GM23338 (cell line): ENCODE data around the gene ZMAT2. TPM values are rescaled to one million over a fixed set of nuclear protein-coding genes. Genes with fewer than 3 reads are reported as not detected.

ENCODE experiments used
- ATAC-seq: fragments of 200-7000 bp; cut with Tn5 transposase; 3 replicates; pipeline ENCODE4 v1.9.1; 2020
- DNase-seq: peaks from one replicate; pipeline ENCODE4 v3.0.0-alpha.2; 2015; ENCODE audit warnings: low spot score
- H2AFZ ChIP-seq: fragments of 200-600 bp; sonication (generic); 2 replicates; pipeline ENCODE4 v1.8.0; 2016; ENCODE audit warnings: antibody characterized with exemption, mild to moderate bottlenecking, moderate library complexity
- H3F3A ChIP-seq: fragments of 200-600 bp; sonication (generic); replicated peaks from 2 replicates; pipeline ENCODE4 v1.8.0; 2017; ENCODE audit warnings: antibody characterized with exemption, mixed run types, low read depth
- H3K27ac ChIP-seq: fragments of 200-600 bp; sonication (generic); 2 replicates; pipeline ENCODE4 v1.6.1; 2016; ENCODE audit warnings: low read depth
- H3K27me3 ChIP-seq: fragments of 200-600 bp; sonication (generic); 2 replicates; pipeline ENCODE4 v1.8.0; 2016; ENCODE audit warnings: mild to moderate bottlenecking, mixed run types, moderate library complexity; ENCODE audit not compliant: insufficient read depth
- H3K36me3 ChIP-seq: fragments of 200-600 bp; sonication (generic); 2 replicates; pipeline ENCODE4 v1.8.0; 2016; ENCODE audit warnings: mild to moderate bottlenecking; ENCODE audit not compliant: insufficient read depth
- H3K4me1 ChIP-seq: fragments of 200-600 bp; sonication (generic); 2 replicates; pipeline ENCODE4 v1.8.0; 2016; ENCODE audit warnings: mild to moderate bottlenecking, moderate library complexity; ENCODE audit not compliant: insufficient read depth
- H3K4me2 ChIP-seq: fragments of 200-600 bp; sonication (generic); 2 replicates; pipeline ENCODE4 v1.7.1; 2017; ENCODE audit warnings: mixed run types
- H3K4me3 ChIP-seq: fragments of 200-600 bp; sonication (generic); 2 replicates; pipeline ENCODE4 v1.6.1; 2016; ENCODE audit warnings: mixed run types
- H3K79me2 ChIP-seq: fragments of 200-600 bp; sonication (generic); replicated peaks from 2 replicates; pipeline ENCODE4 v1.8.0; 2017; ENCODE audit warnings: mild to moderate bottlenecking; ENCODE audit not compliant: insufficient read depth
- H3K9me2 ChIP-seq: fragments of 200-600 bp; sonication (generic); 2 replicates; pipeline ENCODE4 v1.8.0; 2017; ENCODE audit not compliant: insufficient read depth
- H4K20me1 ChIP-seq: fragments of 200-600 bp; sonication (generic); replicated peaks from 2 replicates; pipeline ENCODE4 v1.8.0; 2017; ENCODE audit warnings: mild to moderate bottlenecking; ENCODE audit not compliant: insufficient read depth
- H3K27ac Mint-ChIP-seq: 2 replicates; pipeline ENCODE4 v1.8.0; 2020; ENCODE audit warnings: inconsistent platforms, mild to moderate bottlenecking, moderate library complexity, mixed read lengths
- H3K27me3 Mint-ChIP-seq: 3 replicates; pipeline ENCODE4 v1.8.0; 2022; ENCODE audit warnings: low read depth, mild to moderate bottlenecking, moderate library complexity, mixed read lengths, inconsistent platforms; ENCODE audit not compliant: insufficient read depth, poor library complexity
- H3K36me3 Mint-ChIP-seq: 3 replicates; pipeline ENCODE4 v1.8.0; 2021; ENCODE audit warnings: low read depth, mild to moderate bottlenecking, inconsistent platforms, moderate library complexity, mixed read lengths
- H3K4me1 Mint-ChIP-seq: 3 replicates; pipeline ENCODE4 v1.8.0; 2020; ENCODE audit warnings: mild to moderate bottlenecking, inconsistent platforms, mixed read lengths
- H3K4me3 Mint-ChIP-seq: 3 replicates; pipeline ENCODE4 v1.8.0; 2021; ENCODE audit warnings: moderate library complexity, mild to moderate bottlenecking, inconsistent platforms, mixed read lengths
- H3K9me3 Mint-ChIP-seq: 3 replicates; pipeline ENCODE4 v1.8.0; 2020; ENCODE audit warnings: moderate library complexity, mild to moderate bottlenecking, inconsistent platforms, mixed read lengths
- CREB1 ChIP-seq: fragments of 250-450 bp; sonication (Bioruptor Pico); IDR thresholded peaks from 2 replicates; pipeline ENCODE4 v1.5.0; 2020; ENCODE audit warnings: low read depth, mild to moderate bottlenecking, moderate library complexity
- CTCF ChIP-seq, 2 experiments: fragments of 200-600 bp in 1 of 2; sonication (generic) in 1 of 2; conservative IDR thresholded peaks; 2 replicates each; pipeline versions ENCODE4 v1.5.1 to v1.6.1; 2016 to 2017; ENCODE audit warnings: antibody characterized with exemption in 2 of 2, low read depth in 2 of 2, mild to moderate bottlenecking in 2 of 2, moderate library complexity in 1 of 2
- ETS1 ChIP-seq: IDR thresholded peaks from 2 replicates; pipeline ENCODE4 v1.6.1; 2016; ENCODE audit warnings: antibody characterized with exemption
- POLR2AphosphoS5 ChIP-seq: IDR thresholded peaks from 2 replicates; pipeline ENCODE4 v1.6.1; 2016; ENCODE audit warnings: antibody characterized with exemption, low read depth
- STAT1 ChIP-seq: IDR thresholded peaks from one replicate; pipeline ENCODE4 v1.6.1; 2016; ENCODE audit warnings: antibody characterized with exemption; ENCODE audit not compliant: unreplicated experiment
- polyA plus RNA-seq: library from polyadenylated mRNA; unstranded; fragments of >200 nt; fragmentation: Nextera tagmentation; extraction: Ambion mirVana; gene quantifications from 2 replicates; pipeline ENCODE4 v1.2.1, GENCODE V29; 2016
- total RNA-seq: library from RNA; depleted of rRNA; stranded (reverse); fragments of >200 nt; shearing (Covaris generic); gene quantifications from 2 replicates; pipeline ENCODE4 v1.2.3, GENCODE V29; 2014

Gene ZMAT2
- total and polyA plus RNA-seq, 2 experiments from 2014 or later, result 26.4 to 50.6 TPM

GRCh38 chr5:140690941-140691924, 9.0 kb upstream of the ZMAT2 start, which contains the start of the genes HARS1 and HARS2:
TSS of gene HARS1 (minus strand) at chr5:140691370. CDS start at chr5:140691304, 66 bp downstream.
TSS of gene HARS2 (plus strand) at chr5:140691455. CDS start at chr5:140691649, 194 bp downstream.
- H3K4me3 ChIP-seq, result peak within 1 kb of the TSS; percentile 93
- H4K20me1 ChIP-seq, result no peaks in the 10 kb centered on the region
- H2AFZ ChIP-seq, result peak within 1 kb of the TSS; percentile 98
- Mint-ChIP-seq H3K9me3 (no peaks in the 10 kb centered on the region), H3K27me3 (peaks cover 5% of the 10 kb centered on the region), H3K4me3 (peak within 1 kb of the TSS; percentile 99), H3K4me1 (peaks cover 9% of the 10 kb centered on the region), H3K27ac (peak within 1 kb of the TSS; percentile 95), H3K36me3 (peaks cover 30% of the 10 kb centered on the region)
- ATAC-seq (peak; percentile 98), DNase-seq (peak; percentile 98)
- H3K36me3 ChIP-seq, result peaks cover 28% of the 10 kb centered on the region
- H3K79me2 ChIP-seq, result peaks cover 43% of the 10 kb centered on the region
- peak within 1 kb of the TSS; percentile 94 for H3K27ac ChIP-seq
- H3K27me3 ChIP-seq, result no peaks in the 10 kb centered on the region
- peak within 1 kb of the TSS; percentile 84 for H3K4me2 ChIP-seq
- H3K9me2 ChIP-seq, result no peaks in the 10 kb centered on the region
- TF ChIP-seq POLR2AphosphoS5 (peak; percentile 96), STAT1 (no peak), CREB1 (CRISPR knock-in tag) (peak; percentile 35; the same call in 1 of the 2 replicates), ETS1 (peak; percentile 89)
- peaks cover 2% of the 10 kb centered on the region; the same call in 1 of the 2 replicates for H3F3A ChIP-seq
- H3K4me1 ChIP-seq, result peaks cover 7% of the 10 kb centered on the region

- TF ChIP-seq ETS1 (no peak), CTCF (conservative IDR thresholded peaks at IDR 0.05; ENCODE audit: low read depth in 2 of 2) (no peak)
- DNase-seq (no peak), ATAC-seq (no peak)
- peaks cover 8% of the 10 kb centered on the region for H3K27me3 Mint-ChIP-seq
- no peaks in the 10 kb centered on the region for H3K9me3 Mint-ChIP-seq
- H3K27ac ChIP-seq, result no peak overlapping the region
- peaks cover 7% of the 10 kb centered on the region for H3K4me1 ChIP-seq
- no peak overlapping the region for H3K4me3 Mint-ChIP-seq
- H4K20me1 ChIP-seq, result peaks cover 4% of the 10 kb centered on the region; the same call in 1 of the 2 replicates
- no peak overlapping the region for H2AFZ ChIP-seq
- H3K79me2 ChIP-seq, result peaks cover 40% of the 10 kb centered on the region
- H3K4me3 ChIP-seq, result no peak overlapping the region
- H3K36me3 Mint-ChIP-seq, result peaks cover 54% of the 10 kb centered on the region
- H3K27me3 ChIP-seq, result no peaks in the 10 kb centered on the region
- H3K27ac Mint-ChIP-seq, result no peak overlapping the region
- H3K36me3 ChIP-seq, result peaks cover 28% of the 10 kb centered on the region; the same call in 1 of the 2 replicates
- H3K4me2 ChIP-seq, result no peak overlapping the region
- H3K9me2 ChIP-seq, result no peaks in the 10 kb centered on the region
- H3K4me1 Mint-ChIP-seq, result peaks cover 12% of the 10 kb centered on the region
- peaks cover 2% of the 10 kb centered on the region; the same call in 1 of the 2 replicates for H3F3A ChIP-seq
Measured at GRCh38 chr5:140694276-140694675, 6.0 kb upstream of the ZMAT2 start.
